A549 (cell line): ENCODE measurements around the gene POLR1C. TPM values are rescaled to one million over a fixed set of nuclear protein-coding genes. Genes with fewer than 3 reads are reported as not detected.

ENCODE experiments used
- ATAC-seq, 2 experiments: fragments of 200-7000 bp in 1 of 2; fragments of >200 bp in 1 of 2; cut with Nextera tagmentation in 1 of 2; cut with Tn5 transposase in 1 of 2; 3 replicates each; pipeline versions ENCODE4 v1.8.0 to v1.9.1; 2018 to 2020; ENCODE audit warnings: mild to moderate bottlenecking in 1 of 2, moderate library complexity in 1 of 2
- CTCF ChIA-PET: fragments of 300-600 bp; sonication (Branson Sonifier 250); formaldehyde crosslinking; extraction: SDS; loops from one replicate; lab custom pipeline; 2021; ENCODE audit warnings: antibody characterized with exemption, inconsistent platforms; lab: Yijun Ruan, JAX
- POLR2A ChIA-PET: fragments of 350-600 bp; formaldehyde crosslinking; extraction: SDS; loops from one replicate; lab custom pipeline; 2021; ENCODE audit warnings: antibody characterized with exemption, inconsistent platforms; lab: Yijun Ruan, JAX
- DNase-seq, 2 experiments: peaks; one replicate each; pipeline versions ENCODE4 v3.0.0 to v3.0.0-alpha.2; 2011 to 2016; ENCODE audit warnings: low read depth in 1 of 2, low spot score in 1 of 2
- FAIRE-seq: peaks from 2 replicates; lab custom pipeline; 2011; peaks lifted over from hg19 to GRCh38; lab: Jason Lieb, UNC
- H3K27ac ChIP-seq, 2 experiments: fragments of >200 bp; sonication (Bioruptor Twin); formaldehyde crosslinking; 3 replicates each; pipeline ENCODE4 v1.5.1; 2016 to 2017
- H3K4me1 ChIP-seq: fragments of >200 bp; sonication (Bioruptor Twin); formaldehyde crosslinking; 3 replicates; pipeline ENCODE4 v1.6.1; 2016
- H3K4me2 ChIP-seq: fragments of >200 bp; sonication (Bioruptor Twin); formaldehyde crosslinking; 3 replicates; pipeline ENCODE4 v1.6.1; 2016
- H3K4me3 ChIP-seq: fragments of >200 bp; sonication (Bioruptor Twin); formaldehyde crosslinking; 3 replicates; pipeline ENCODE4 v1.5.1; 2016
- H3K9me3 ChIP-seq: fragments of >200 bp; sonication (Bioruptor Twin); formaldehyde crosslinking; 3 replicates; pipeline ENCODE4 v1.6.1; 2016
- BCL3 ChIP-seq: fragments of >200 bp; sonication (Bioruptor Twin); formaldehyde crosslinking; IDR thresholded peaks from 3 replicates; pipeline ENCODE4 v1.6.1; 2016
- CHD2 ChIP-seq: fragments of 150-350 bp; IDR thresholded peaks from 2 replicates; pipeline ENCODE4 v1.6.1; 2014; ENCODE audit warnings: low read length; ENCODE audit not compliant: partially characterized antibody
- CHD4 ChIP-seq: fragments of 200-600 bp; sonication (generic); IDR thresholded peaks from 2 replicates; pipeline ENCODE4 v1.6.1; 2016; ENCODE audit warnings: antibody characterized with exemption, mild to moderate bottlenecking, borderline replicate concordance
- CTCF ChIP-seq: fragments of >200 bp; sonication (Bioruptor Twin); formaldehyde crosslinking; IDR thresholded peaks from 3 replicates; pipeline ENCODE4 v1.5.1; 2016
- E2F6 ChIP-seq: IDR thresholded peaks from 2 replicates; pipeline ENCODE4 v1.6.1; 2012; ENCODE audit warnings: low read depth, borderline replicate concordance
- ELK1 ChIP-seq: fragments of 150-350 bp; IDR thresholded peaks from 2 replicates; pipeline ENCODE4 v1.6.1; 2014; ENCODE audit warnings: low read depth, mild to moderate bottlenecking, low read length
- ESRRA ChIP-seq: fragments of 150-350 bp; IDR thresholded peaks from 2 replicates; pipeline ENCODE4 v1.6.1; 2014; ENCODE audit warnings: mild to moderate bottlenecking, low read length, borderline replicate concordance
- FOSB ChIP-seq: fragments of 250-450 bp; sonication (Bioruptor Pico); IDR thresholded peaks from 2 replicates; pipeline ENCODE4 v1.5.0; 2020; ENCODE audit warnings: mild to moderate bottlenecking, moderate library complexity
- GATA3 ChIP-seq: IDR thresholded peaks from 2 replicates; pipeline ENCODE4 v1.6.1; 2012; ENCODE audit warnings: borderline replicate concordance
- HDAC2 ChIP-seq: fragments of 200-600 bp; sonication (generic); IDR thresholded peaks from 2 replicates; pipeline ENCODE4 v1.6.1; 2016
- HES2 ChIP-seq: fragments of >200 bp; sonication (Bioruptor Twin); formaldehyde crosslinking; IDR thresholded peaks from 2 replicates; pipeline ENCODE4 v1.6.1; 2016
- HOXA7 ChIP-seq: fragments of 250-450 bp; sonication (Bioruptor Pico); IDR thresholded peaks from 2 replicates; pipeline ENCODE4 v1.5.0; 2020; ENCODE audit warnings: mild to moderate bottlenecking, moderate library complexity
- JUNB ChIP-seq: fragments of >200 bp; sonication (Bioruptor Twin); formaldehyde crosslinking; IDR thresholded peaks from 2 replicates; pipeline ENCODE4 v1.6.1; 2016
- KDM1A ChIP-seq: fragments of 200-600 bp; sonication (generic); IDR thresholded peaks from 2 replicates; pipeline ENCODE4 v1.6.1; 2016; ENCODE audit warnings: low read depth, mild to moderate bottlenecking
- MAX ChIP-seq: IDR thresholded peaks from 2 replicates; pipeline ENCODE4 v1.6.1; 2012
- NR3C1 ChIP-seq: fragments of >200 bp; sonication (Bioruptor Twin); formaldehyde crosslinking; IDR thresholded peaks from 3 replicates; pipeline ENCODE4 v1.6.1; 2017
- PHF8 ChIP-seq: fragments of 200-600 bp; sonication (generic); IDR thresholded peaks from 2 replicates; pipeline ENCODE4 v1.6.1; 2016; ENCODE audit warnings: low read depth, mild to moderate bottlenecking, antibody characterized with exemption, moderate library complexity, borderline replicate concordance
- RARB ChIP-seq: fragments of 250-450 bp; sonication (Bioruptor Pico); IDR thresholded peaks from 2 replicates; pipeline ENCODE4 v1.8.0; 2021; ENCODE audit warnings: mild to moderate bottlenecking, moderate library complexity
- RCOR1 ChIP-seq: fragments of 150-350 bp; IDR thresholded peaks from 2 replicates; pipeline ENCODE4 v1.6.1; 2014; ENCODE audit warnings: antibody characterized with exemption, low read length, low read depth
- REST ChIP-seq: fragments of 200-600 bp; sonication (generic); IDR thresholded peaks from 2 replicates; pipeline ENCODE4 v1.6.1; 2016; ENCODE audit warnings: antibody characterized with exemption, mild to moderate bottlenecking, moderate library complexity
- RFX5 ChIP-seq: fragments of 450-650 bp; IDR thresholded peaks from 2 replicates; pipeline ENCODE4 v1.7.1; 2014; ENCODE audit warnings: antibody characterized with exemption, mild to moderate bottlenecking, moderate library complexity
- SMC3 ChIP-seq: fragments of >200 bp; sonication (Bioruptor Twin); formaldehyde crosslinking; IDR thresholded peaks from 3 replicates; pipeline ENCODE4 v1.6.1; 2018; ENCODE audit warnings: inconsistent platforms
- TFCP2L1 ChIP-seq: fragments of 250-450 bp; sonication (Bioruptor Pico); IDR thresholded peaks from 2 replicates; pipeline ENCODE4 v1.5.0; 2021; ENCODE audit warnings: mild to moderate bottlenecking
- ZFP36 ChIP-seq: fragments of 450-650 bp; IDR thresholded peaks from 2 replicates; pipeline ENCODE4 v1.6.1; 2014; ENCODE audit warnings: borderline replicate concordance; ENCODE audit not compliant: partially characterized antibody
- ZNF302 ChIP-seq: fragments of 250-450 bp; sonication (Bioruptor Pico); IDR thresholded peaks from 2 replicates; pipeline ENCODE4 v1.9.0; 2021; ENCODE audit warnings: inconsistent platforms, mild to moderate bottlenecking, moderate library complexity
- WGBS: methylation state at CpG from one replicate; pipeline ENCODE4 v1.1.6; 2017; ENCODE audit errors: missing lambda C conversion rate; 5-methylcytosine and 5-hydroxymethylcytosine counted together
- polyA plus RNA-seq, 4 experiments: library from polyadenylated mRNA; depleted of rRNA in 3 of 4; stranded (reverse); fragments of >200 nt; fragmentation: RNase III in 1 of 4; extraction: RNeasy Plus Mini Kit Qiagen cat#74134 plus additional on column Dnase treatment in 1 of 4; gene quantifications; 2 replicates in 3 of 4; 3 replicates in 1 of 4; pipeline ENCODE4 v1.2.3, GENCODE V29; 2011 to 2017

POLR1C gene
- polyA plus RNA-seq, 2 of the 4 experiments (the other 2 are of a cell fraction), result 48.5 to 63.1 TPM

GRCh38 chr6:43524483-43524961, 7.6 kb downstream of the POLR1C start:
- no peak for TF ChIP-seq CTCF
- TF ChIP-seq RCOR1, result no peak
- no peak for TF ChIP-seq JUNB
- no peak for TF ChIP-seq E2F6
- TF ChIP-seq CHD2, result no peak
- no peak for TF ChIP-seq ESRRA
- TF ChIP-seq PHF8, result no peak
- no peak for TF ChIP-seq RFX5
- no peak for TF ChIP-seq SMC3
- no peak for TF ChIP-seq MAX
- TF ChIP-seq REST, result no peak
- no peak for TF ChIP-seq KDM1A
- TF ChIP-seq HOXA7, result no peak
- no peak for TF ChIP-seq HES2
- TF ChIP-seq FOSB (CRISPR knock-in tag), result no peak
- TF ChIP-seq ELK1, result no peak
- TF ChIP-seq BCL3, result no peak
- CTCF ChIA-PET, result interaction anchor here (0.6 to 1.0 kb wide), 3 partner anchors 18 to 51 kb away, joined by 3 to 4 read pairs (median 3); no protein-coding TSS in a partner anchor
- ATAC-seq (no peak), DNase-seq (no peak), FAIRE-seq (no peak)
- Histone ChIP-seq H3K4me3 (no peak overlapping the region), H3K4me1 (no peaks in the 10 kb centered on the region), H3K27ac (no peak overlapping the region), H3K9me3 (no peaks in the 10 kb centered on the region), H3K4me2 (no peak overlapping the region)
- POLR2A ChIA-PET, result interaction anchor here (1.0 to 1.2 kb wide), 2 partner anchors 14 to 51 kb away, joined by 3 to 4 read pairs; partner anchors contain the start of genes LRRC73 and XPO5
- 97% methylated on average over 10 of the region's 10 CpGs for WGBS

GRCh38 chr6:43532201-43532600, 15.3 kb downstream of the POLR1C start:
- WGBS, result 88% methylated on average over 1 of the region's 1 CpG
- DNase-seq, result no peak
- no peak for FAIRE-seq
- ChIA-PET CTCF (no interaction called here), POLR2A (no interaction called here)
- no peaks in the 10 kb centered on the region for H3K4me1 ChIP-seq
- H3K27ac ChIP-seq, result no peak overlapping the region
- no peak overlapping the region for H3K4me2 ChIP-seq
- H3K9me3 ChIP-seq, result no peaks in the 10 kb centered on the region
- H3K4me3 ChIP-seq, result no peak overlapping the region
- ATAC-seq, result no peak
- TF ChIP-seq CTCF, result no peak
- no peak for TF ChIP-seq TFCP2L1 (CRISPR knock-in tag)
- TF ChIP-seq HDAC2, result no peak
- no peak for TF ChIP-seq CHD4
- no peak for TF ChIP-seq NR3C1
- no peak for TF ChIP-seq ZNF302
- TF ChIP-seq GATA3, result no peak
- no peak for TF ChIP-seq RARB (CRISPR knock-in tag)
- no peak for TF ChIP-seq SMC3
- TF ChIP-seq ZFP36, result no peak
